Activated CD8-positive, alpha-beta memory T cell treated with anti-CD3 and anti-CD28 coated beads for 1 hour (primary cell): ENCODE data around the gene PRPF38B.

Source experiments
- DNase-seq, 2 donors: peaks; one replicate each; pipeline ENCODE4 v3.0.0-alpha.2; 2020; ENCODE audit warnings: low read depth in 1 of 2; ENCODE audit errors: extremely low read depth in 1 of 2

The PRPF38B gene

DNA sequence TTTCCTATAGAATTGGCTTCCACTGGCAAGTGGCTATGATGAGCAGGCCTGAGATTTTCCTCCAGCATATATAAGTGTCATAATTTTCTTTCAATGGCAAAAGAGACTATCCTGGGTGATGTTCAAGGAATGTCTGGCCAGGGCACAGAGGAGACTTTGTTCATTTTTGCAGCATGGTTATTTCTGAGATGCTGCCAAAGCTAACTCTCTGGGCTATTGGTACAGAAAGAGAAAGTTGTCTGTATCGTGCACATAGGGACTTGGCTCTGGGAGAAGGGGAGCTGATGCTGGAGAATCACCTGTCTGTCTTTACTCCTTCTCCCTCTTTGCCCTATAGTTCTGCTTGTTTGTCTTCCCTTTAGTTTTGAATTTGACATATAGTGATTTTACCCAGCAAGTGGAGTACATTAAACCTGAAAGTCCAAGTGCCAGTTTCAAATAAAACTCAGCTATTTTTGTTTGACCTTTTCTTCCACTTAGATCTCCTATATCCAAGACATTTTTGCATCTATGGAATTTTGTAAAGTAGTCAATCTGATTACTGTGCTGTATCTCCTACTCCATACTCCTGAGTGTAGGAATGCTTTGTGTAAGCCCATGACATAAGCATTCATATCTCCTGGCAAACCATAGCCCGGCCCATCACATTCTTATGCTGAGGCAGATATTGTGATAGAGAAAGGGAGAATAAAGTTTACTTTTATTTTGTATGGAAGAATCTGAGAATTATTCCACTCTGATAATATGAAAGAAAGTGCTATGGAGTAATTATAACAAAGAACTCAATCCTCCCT lies 24.5 kb downstream of the PRPF38B start:
- no peak for DNase-seq

DNA sequence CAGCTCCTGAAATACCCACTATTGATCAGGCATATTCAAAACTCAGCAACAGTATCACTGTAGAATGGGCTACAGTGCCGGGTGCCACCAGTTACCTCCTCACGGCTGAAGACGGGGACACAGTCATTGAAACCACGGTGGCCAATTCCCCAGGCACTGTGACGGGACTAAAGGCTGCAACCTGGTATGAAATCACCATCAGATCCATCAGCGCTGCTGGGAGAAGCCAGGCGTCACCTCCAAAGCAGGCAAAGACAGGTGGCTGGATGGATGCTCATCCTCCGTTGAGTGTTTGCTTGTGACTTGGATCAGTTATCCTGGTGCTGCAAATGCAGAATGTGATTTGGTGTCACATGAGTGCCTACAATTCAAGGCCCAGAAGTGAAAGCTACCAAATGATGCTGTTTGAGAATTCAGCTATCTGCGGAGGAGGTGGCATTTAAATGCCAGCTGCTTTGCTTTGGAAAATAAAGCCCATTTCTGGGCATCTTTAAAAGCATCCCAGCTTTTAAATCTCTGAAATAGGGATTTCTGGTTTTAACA lies 25.7 kb downstream of the PRPF38B start:
- DNase-seq = no peak

DNA sequence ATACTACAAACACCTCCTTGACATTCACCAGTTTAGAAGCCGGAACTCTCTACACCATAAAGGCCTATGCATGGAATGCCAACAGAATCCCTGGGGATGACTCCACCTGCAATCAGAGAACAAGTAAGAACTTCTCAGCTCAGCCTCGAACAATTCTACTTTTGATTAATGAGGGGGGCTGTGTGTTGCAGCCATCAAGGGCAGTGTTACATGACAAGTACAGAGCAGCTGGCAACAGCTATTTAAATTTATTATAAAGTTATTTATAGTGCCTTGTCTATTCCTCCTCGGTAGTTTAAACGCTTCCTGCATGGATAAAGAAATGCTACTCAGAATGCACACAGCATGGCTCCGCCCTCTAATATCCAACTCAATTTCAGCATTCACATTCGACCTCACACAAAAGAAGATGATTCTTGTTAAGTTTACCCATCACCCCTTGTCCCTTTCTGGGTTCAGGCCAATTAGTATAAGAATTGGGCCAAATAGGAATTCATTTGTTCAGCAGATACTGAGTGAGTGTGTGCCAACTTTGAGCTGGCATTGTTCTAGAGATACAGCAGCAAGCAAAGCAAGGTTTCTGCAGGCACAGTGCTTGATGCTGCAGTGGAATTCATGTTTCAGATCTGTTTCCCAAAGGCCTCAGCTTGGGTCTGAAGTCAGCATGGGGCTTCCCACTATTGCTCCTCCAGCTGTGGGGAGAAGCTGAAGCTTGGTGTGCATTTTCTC lies 27.0 kb downstream of the PRPF38B start:
- no peak for DNase-seq

DNA sequence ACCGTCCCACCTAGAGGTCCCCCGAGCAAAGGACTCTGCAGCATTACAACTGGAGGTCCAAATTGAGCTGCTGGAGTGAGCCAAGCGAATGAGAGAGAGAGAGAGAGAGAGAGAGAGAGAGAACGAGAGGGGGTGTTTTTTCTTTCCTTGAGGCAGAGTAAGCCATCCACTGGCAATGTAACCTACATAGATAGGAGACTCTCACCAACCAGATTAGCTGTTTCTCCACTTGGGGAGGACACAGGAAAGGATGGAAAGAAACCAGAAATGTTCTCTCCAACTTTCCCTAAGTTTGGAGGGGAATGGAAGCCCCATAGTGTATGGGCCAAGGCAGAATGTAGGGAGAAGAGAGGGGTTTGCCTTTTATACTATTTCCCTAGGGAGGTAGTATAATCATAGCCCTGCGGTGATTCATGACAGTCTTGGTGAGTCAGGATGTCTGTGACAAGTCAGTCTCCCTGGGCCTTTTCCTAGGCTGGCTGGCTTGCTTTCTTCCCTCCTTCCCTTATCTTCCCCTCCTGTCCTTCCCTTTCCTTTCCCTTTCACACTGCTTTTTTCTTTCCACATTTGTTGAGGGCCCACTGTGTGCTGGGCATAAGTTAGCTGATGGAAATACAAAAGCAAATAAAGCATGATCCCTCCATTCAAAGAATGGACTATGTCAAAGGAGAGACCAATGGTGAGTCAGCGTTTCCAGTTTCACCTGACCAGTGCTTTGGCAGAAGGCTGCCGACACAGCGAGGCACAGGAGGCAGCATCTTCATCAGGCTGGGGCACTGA lies 27.7 kb downstream of the PRPF38B start:
- DNase-seq = no peak

DNA sequence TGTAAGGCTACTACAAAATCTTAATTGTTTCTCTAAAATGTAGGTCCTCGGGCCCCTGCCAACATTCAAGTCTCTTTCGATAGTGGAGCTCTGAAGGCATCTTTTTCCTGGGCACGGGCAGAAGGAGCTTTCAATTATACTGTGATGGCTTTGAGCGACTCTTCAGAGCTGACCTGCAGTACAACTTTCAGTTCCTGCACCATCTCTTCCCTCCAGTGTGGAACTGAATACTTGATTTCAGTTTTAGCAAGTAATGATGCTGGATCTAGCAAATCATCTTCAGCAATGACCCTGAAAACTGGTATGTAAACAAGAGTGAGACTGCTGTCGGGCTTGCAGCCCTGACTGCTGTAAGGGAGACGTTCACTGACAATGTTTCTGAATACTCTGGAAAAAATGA lies 30.2 kb downstream of the PRPF38B start:
- DNase-seq = no peak

DNA sequence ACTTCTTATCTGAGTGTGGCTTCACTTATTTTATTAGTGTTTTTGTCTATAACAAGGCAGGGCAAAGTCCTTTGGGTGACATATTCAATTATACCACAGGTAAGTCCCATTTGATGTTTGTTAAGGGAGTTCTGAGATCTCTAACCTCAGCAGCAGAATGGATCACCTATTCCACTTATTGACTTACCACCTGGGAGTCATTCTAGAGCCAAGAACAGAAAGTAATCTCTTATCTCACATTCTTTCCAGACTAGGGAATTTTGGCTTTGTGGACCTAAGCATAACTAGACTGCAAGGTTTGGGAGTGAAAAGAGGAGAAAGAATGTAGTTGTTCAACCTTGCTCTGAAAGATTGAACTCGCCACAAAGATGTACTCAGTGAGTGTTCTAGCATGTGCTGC lies 33.8 kb downstream of the PRPF38B start:
- no peak for DNase-seq

DNA sequence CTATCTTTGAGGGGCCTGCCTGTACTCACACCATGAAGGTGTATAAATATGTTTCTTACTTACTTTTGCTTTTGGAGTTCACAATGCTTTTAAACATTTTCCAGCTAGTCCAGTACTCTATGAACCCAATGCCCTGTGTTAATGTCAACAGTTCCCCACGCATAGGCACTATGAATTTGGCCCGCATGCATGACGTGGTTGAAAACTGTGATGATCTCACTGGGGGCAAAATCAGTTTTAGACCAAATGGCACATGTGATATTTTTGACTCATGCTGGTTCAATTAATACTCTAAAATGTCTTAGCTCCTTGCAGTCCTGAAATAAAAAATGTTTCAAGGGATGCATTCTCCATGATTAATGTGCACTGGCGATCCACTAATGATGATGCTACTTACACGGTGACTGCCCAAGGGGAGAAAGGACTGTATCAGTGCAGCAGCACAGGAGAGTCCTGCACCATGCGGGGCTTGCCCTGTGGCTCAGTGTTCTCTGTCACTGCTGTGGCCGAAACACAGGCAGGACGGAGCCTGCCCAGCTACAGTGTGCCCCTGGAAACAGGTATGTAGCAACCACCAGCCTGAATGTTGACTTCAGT lies 36.3 kb downstream of the PRPF38B start:
- DNase-seq = no peak

DNA sequence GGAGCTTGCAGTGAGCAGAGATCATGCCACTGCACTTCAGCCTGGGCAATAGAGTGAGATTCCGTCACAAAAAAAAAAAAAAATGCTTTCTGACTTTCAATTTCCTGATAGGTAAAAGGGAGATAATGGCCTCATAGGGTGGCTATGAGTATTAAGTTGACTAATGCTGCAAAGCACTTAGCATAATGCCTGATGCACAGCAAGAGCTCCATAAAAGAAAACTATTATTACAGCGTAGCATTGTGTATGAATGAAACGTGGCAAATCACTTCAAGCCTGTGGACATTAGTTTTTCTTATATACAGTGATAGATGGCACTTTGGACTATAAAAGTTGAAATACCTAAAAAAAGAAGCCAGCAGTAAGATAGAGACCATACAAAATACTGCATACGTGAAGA lies 37.4 kb downstream of the PRPF38B start:
- no peak for DNase-seq

DNA sequence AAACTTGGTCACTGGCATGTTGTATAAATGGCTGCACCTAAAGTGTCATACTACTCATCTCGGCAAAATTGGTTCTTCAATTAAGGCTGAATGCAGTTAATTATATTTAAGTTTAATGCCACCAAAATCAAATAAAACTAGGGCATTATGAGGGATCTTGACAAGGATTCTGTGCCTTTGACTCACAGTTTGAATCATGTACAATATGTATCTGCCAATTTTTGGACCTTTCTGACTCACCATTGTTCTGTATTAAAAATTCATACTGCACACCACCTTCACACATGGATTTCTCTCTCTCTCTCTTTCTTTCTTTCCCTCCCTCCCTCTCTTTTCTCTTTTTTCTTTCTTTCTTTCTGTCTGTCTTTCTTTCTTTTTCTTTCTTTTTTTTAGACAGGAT lies 40.3 kb downstream of the PRPF38B start:
- DNase-seq = no peak

DNA sequence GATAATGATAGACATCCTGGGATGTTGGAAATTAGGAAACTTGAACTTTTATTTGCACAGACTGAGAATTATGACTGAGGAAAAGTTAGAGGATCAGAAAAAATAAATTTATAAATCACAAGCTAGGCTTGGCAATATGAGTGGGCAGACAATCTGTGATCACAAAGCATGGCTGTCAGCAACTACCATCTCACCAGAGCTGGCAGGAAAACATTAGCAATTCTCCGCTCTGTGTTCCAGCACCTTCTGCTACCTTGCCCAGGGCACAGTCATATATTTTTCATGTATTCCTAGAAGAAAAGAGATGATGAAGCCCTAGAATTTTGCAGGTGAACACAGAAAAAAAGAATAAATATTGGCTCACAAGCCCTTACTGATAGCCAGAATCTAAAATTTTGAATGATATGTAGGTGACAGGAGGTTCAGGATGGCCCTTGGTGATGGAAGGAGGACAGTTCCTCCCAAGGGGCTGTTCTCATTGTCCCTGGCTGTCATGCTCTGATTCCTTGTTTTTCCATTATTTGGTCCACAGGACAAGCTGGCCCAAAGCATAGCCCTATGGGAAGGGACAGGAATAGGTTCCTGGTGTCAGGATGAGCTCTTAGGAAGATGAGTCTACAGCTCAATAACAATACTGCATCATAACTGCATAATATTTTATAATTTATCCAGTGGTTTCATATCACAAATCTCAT lies 42.2 kb downstream of the PRPF38B start:
- DNase-seq = no peak

DNA sequence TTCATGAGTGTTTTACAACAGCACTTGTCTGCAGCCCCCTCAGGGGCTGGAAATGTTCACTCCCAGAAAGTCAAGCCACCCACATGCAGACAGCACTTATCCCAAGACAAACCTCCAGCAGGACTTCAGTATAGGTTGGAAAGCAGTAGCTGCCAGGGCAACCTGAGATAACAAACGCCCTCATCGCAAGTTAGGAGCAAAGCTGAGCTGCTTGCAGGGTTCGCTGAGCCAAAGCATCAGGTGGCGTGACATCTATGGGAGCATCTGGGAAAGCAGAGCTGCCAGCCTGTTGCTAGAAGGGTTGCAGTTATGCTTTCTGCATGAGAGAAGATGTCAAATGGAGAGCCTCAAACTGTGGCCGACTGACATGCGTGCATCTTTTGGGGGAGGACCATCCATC lies 50.1 kb downstream of the PRPF38B start:
- DNase-seq = no peak

DNA sequence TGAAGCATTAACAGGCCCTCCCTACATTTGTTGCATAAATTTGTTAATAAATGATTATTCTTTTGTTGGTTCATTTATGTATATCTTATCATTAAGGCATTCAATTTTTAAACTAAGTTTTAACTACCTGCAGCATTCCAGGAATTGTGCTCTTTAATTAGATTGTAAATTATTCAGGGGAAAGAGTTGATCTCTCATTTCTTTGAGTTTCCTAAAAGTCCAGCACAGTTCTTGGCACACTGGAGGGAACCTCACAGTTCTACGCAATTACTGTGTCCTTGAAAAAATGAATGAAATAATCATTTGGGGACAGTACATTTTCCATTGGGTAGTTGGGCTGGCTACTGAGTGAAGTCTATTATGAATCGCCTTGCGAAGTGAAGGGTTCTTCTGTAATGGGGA lies 53.9 kb downstream of the PRPF38B start:
- DNase-seq = no peak

DNA sequence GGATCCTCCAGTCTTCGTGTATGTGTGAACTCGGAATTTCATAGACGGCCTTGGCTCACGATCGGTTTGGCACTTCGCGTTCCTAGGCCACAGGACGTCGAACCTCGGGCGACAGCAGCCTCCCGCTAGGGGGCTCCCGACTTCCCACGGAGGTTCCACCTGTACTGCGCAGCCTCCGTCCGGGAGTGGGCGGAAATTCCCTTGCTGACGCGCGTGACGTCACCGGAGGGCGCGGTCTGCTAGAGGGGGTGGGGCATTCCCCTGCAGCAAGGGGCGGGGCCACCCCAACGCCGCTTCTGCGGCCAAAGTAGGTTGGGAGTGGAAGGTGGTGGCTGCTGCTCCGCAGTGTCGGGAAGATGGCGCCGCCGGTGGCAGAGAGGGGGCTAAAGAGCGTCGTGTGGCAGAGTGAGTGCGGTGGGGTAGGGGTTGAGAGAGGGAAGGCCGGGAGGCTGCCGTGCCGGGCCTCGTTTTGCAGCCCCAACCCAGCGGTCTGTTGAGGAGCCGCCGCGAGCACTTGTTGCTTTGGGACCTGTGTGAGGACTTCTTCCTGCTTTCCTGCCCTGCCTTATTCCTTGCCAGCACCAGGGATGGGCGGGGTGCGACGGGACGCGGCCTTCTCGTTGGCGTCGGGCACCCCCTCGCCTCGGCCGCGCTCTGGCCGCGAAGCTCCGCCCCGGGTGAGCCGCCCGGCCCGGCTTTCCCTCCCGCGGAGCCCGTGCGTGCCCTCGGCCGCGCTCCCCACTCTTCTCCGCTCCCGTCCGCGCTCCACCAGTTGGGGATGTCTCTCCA lies 54.5 kb downstream of the PRPF38B start, which contains the start of gene STXBP3:
TSS of gene STXBP3 (plus strand) at position 293 of the 789 bp plus-strand sequence. CDS start at position 357, 64 bp downstream.
- peak; percentile 100 for DNase-seq

DNA sequence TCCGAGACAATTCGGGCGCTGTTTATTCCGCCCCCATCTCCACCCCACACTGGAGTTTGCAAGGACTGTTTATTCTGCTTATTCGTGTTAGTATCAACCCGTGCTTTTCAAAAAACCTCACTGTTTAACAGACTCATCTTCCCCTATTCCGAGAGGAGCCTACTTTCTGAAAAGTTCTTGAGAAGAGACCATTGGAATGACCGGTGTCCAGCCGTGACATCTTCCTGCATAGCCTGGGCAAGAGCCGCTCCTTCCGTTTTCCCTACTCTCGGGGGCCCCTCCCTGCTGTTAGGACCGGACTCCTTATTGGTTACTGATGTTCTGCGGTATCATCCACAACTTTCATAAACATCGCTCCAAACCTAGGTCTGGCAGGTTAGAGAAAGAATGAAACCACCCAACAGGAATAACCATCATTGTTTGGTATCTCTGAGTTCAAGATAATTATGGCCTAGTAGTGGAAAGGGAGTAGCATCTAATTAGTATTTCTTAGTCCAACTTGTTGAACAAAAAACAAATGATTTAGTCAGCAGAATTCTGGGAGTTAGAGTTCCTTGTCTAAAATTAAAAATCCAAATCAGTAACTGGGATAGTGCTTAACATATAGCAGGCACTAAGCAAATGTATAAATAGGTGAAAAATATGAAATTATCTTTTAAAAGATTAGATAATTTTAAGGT lies 55.2 kb downstream of the PRPF38B start:
- no peak for DNase-seq

DNA sequence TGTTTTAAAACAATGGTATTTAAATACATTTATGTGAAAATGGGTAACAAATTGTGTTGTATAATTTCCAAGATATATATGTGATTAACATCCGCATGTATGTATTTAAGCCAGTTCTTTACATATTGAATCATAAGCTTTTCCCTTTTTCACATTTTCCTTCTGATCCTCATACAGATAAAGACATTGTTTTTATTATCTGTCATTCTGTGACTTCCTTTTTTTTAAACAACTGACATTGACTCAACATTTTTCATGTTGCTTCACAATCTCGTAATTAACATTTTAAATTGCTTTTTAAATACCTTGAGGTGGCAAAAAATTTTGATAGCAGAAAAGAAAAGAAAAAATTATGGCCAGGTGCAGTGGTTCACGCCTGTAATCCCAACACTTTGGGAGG lies 55.8 kb downstream of the PRPF38B start:
- DNase-seq = no peak

DNA sequence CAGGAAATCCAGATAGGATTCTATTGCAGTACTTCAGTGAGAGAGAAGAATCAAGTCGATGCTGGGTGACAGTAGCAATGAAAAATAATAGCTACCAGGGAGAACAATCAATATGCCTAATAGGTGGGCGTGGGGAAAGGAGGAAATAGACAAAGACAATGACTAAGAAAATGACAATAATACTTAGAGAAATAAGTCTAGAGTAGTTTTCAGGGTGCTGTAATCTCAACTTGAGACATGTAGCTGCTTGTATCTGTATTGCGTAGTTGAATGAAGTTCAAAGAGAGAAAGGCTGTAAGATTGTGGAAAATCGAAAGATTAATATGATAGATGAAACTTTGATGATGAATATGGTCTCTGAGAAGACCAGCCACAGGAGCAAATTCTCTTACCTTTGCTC lies 57.0 kb downstream of the PRPF38B start:
- DNase-seq = no peak

DNA sequence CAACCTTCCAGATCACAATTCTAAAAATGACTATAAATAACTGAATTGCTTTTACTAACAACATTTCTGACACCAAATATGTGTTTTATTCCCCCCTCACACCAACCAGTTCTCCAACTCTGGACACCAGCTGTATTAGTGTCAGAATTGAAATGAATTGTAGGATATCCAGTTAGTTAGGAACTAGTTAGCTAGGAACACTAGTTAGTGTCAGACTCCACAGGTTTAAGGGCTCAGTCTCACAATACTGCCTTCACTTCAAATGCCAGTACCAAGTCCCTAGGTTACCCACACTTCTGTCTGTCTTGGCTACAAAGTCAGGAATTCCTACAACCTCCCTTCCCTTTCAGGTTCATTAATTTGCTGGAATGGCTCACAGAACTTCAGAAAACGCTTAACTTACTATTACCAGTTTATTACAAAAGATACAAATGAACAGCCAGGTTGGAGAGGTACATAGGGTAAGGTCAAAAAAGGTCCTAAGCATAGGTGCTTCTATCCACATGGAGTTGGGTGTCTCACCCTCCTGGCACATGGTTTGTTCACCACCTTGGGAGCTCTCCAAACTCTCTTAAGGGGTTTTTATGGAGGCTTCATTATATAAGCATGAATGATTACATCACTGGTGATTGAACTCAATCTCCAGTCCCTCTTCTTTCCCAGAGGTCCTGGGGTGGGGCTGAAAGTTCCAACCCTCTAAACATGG lies 58.5 kb downstream of the PRPF38B start:
- DNase-seq = no peak
